Right atrium auricular region (tissue), 2 donors: ENCODE results near the gene CCR5AS.

Source experiments
- DNase-seq: peaks from one replicate; pipeline ENCODE4 v3.0.0-alpha.2; 2019; ENCODE audit warnings: low spot score
- H3K27ac ChIP-seq, 2 donors: fragments of 200-600 bp; sonication (generic); 1 replicate in 1 of 2; 2 replicates in 1 of 2; pipeline ENCODE4 v1.5.1; 2016 to 2019
- H3K27me3 ChIP-seq, 2 donors: fragments of 200-600 bp; sonication (generic); one replicate each; pipeline versions ENCODE4 v1.5.1 to v1.6.0; 2017 to 2019
- H3K36me3 ChIP-seq: fragments of 200-600 bp; sonication (generic); one replicate; pipeline ENCODE4 v1.5.1; 2016
- H3K4me1 ChIP-seq, 2 donors: fragments of 200-600 bp; sonication (generic); one replicate each; pipeline versions ENCODE4 v1.5.1 to v1.6.0; 2017 to 2019
- H3K4me3 ChIP-seq, 2 donors: fragments of 200-600 bp; sonication (generic); 1 replicate in 1 of 2; 2 replicates in 1 of 2; pipeline ENCODE4 v1.5.1; 2017 to 2019; ENCODE audit warnings: mild to moderate bottlenecking in 1 of 2, moderate library complexity in 1 of 2
- H3K9me3 ChIP-seq, 2 donors: fragments of 200-600 bp; sonication (generic); one replicate each; pipeline ENCODE4 v1.5.1; 2019
- CTCF ChIP-seq, 2 donors: fragments of 200-600 bp; sonication (generic); IDR thresholded peaks; one replicate each; pipeline ENCODE4 v1.5.1; 2019; ENCODE audit warnings: antibody characterized with exemption in 2 of 2

CCR5AS gene

GRCh38 chr3:46422617-46423016 is 15.8 kb upstream of the CCR5AS start:
- Histone ChIP-seq H3K4me1 (peaks cover 0 to 2% of the 10 kb centered on the region in 2 donors), H3K27ac (no peak overlapping the region)
- DNase-seq: no peak

GRCh38 chr3:46420931-46421330 is 14.1 kb upstream of the CCR5AS start:
- Histone ChIP-seq H3K4me3 (no peak overlapping the region), H3K27me3 (no peaks in the 10 kb centered on the region), H3K4me1 (peaks cover 0 to 10% of the 10 kb centered on the region in 2 donors), H3K36me3 (no peaks in the 10 kb centered on the region), H3K9me3 (no peaks in the 10 kb centered on the region), H3K27ac (no peak overlapping the region)
- TF ChIP-seq CTCF (IDR thresholded peaks at IDR 0.05): no peak
- DNase-seq: no peak

More at GRCh38 chr3:46422617-46423016, 15.8 kb upstream of the CCR5AS start:
- Histone ChIP-seq H3K9me3 (no peaks in the 10 kb centered on the region), H3K4me3 (no peak overlapping the region), H3K36me3 (no peaks in the 10 kb centered on the region), H3K27me3 (no peaks in the 10 kb centered on the region)
- no peak for TF ChIP-seq CTCF (IDR thresholded peaks at IDR 0.05)

GRCh38 chr3:46419816-46420215 is 12.9 kb upstream of the CCR5AS start:
- Histone ChIP-seq H3K4me3 (no peak overlapping the region), H3K4me1 (peaks cover 0 to 11% of the 10 kb centered on the region in 2 donors), H3K9me3 (no peaks in the 10 kb centered on the region), H3K27ac (no peak overlapping the region), H3K36me3 (no peaks in the 10 kb centered on the region), H3K27me3 (no peaks in the 10 kb centered on the region)
- no peak for DNase-seq
- TF ChIP-seq CTCF (IDR thresholded peaks at IDR 0.05): no peak

GRCh38 chr3:46417841-46418611 is 11.2 kb upstream of the CCR5AS start:
- no peak for TF ChIP-seq CTCF (IDR thresholded peaks at IDR 0.05)
- no peak overlapping the region for H3K4me3 ChIP-seq
- H3K27me3 ChIP-seq: no peaks in the 10 kb centered on the region
- no peaks in the 10 kb centered on the region for H3K36me3 ChIP-seq
- H3K27ac ChIP-seq: no peak overlapping the region
- H3K4me1 ChIP-seq: peaks cover 0 to 15% of the 10 kb centered on the region in 2 donors
- H3K9me3 ChIP-seq: no peaks in the 10 kb centered on the region
- DNase-seq: no peak

GRCh38 chr3:46416811-46417510 is 10.1 kb upstream of the CCR5AS start:
- Histone ChIP-seq H3K4me1 (peaks cover 0 to 23% of the 10 kb centered on the region in 2 donors), H3K9me3 (no peaks in the 10 kb centered on the region), H3K4me3 (no peak overlapping the region), H3K27me3 (no peaks in the 10 kb centered on the region), H3K36me3 (no peaks in the 10 kb centered on the region), H3K27ac (no peak overlapping the region)
- DNase-seq: no peak
- no peak for TF ChIP-seq CTCF (IDR thresholded peaks at IDR 0.05)
